Endothelial cell of umbilical vein (primary cell): Measurements from ENCODE around the gene SLC6A2. TPM values are rescaled to one million over a fixed set of nuclear protein-coding genes. Genes with fewer than 3 reads are reported as not detected.

ENCODE experiments used
- BruUV-seq: library from RNA; stranded (reverse); fragments of 400-500 nt; replicated peaks from 2 replicates; lab custom pipeline; 2021; lab: Mats Ljungman, UMichigan
- CTCF ChIA-PET: fragments of 300-600, 350-600 bp; sonication (Branson Sonifier 250); formaldehyde crosslinking; loops from one replicate; lab custom pipeline; 2021; ENCODE audit warnings: antibody characterized with exemption, inconsistent platforms; lab: Charles Lee
- POLR2A ChIA-PET: fragments of 300-600, 350-600 bp; sonication (Branson Sonifier 250); formaldehyde crosslinking; loops from one replicate; lab custom pipeline; 2021; ENCODE audit warnings: antibody characterized with exemption, inconsistent platforms; lab: Charles Lee
- DNase-seq: peaks from one replicate; pipeline ENCODE4 v3.0.0-alpha.2; 2011; ENCODE audit warnings: low read depth, low spot score
- FAIRE-seq: peaks from 2 replicates; lab custom pipeline; 2011; peaks lifted over from hg19 to GRCh38; lab: Jason Lieb, UNC
- H2AFZ ChIP-seq: 2 replicates; pipeline ENCODE4 v1.6.0; 2012; ENCODE audit warnings: low read depth, low read length, control low read depth, inconsistent platforms
- H3K27ac ChIP-seq: 2 replicates; pipeline ENCODE4 v1.5.1; 2011; ENCODE audit warnings: low read depth, mild to moderate bottlenecking, control low read depth, low read length, moderate library complexity; ENCODE audit not compliant: insufficient read depth
- H3K27me3 ChIP-seq, 2 experiments: 2 replicates each; pipeline versions ENCODE4 v1.6.0 to v1.6.1; 2011; ENCODE audit warnings: low read length in 2 of 2, mixed read lengths in 1 of 2; ENCODE audit not compliant: control insufficient read depth in 2 of 2, insufficient read depth in 2 of 2
- H3K36me3 ChIP-seq, 2 experiments: 2 replicates in 1 of 2; 3 replicates in 1 of 2; pipeline ENCODE4 v1.5.1; 2011; ENCODE audit warnings: low read length in 2 of 2, mild to moderate bottlenecking in 1 of 2, moderate library complexity in 1 of 2; ENCODE audit not compliant: control insufficient read depth in 2 of 2, insufficient read depth in 2 of 2; ENCODE audit errors: extremely low read depth in 1 of 2
- H3K4me1 ChIP-seq: 3 replicates; pipeline ENCODE4 v1.5.1; 2011; ENCODE audit warnings: mild to moderate bottlenecking, low read length; ENCODE audit not compliant: control insufficient read depth, insufficient read depth; ENCODE audit errors: extremely low read depth
- H3K4me2 ChIP-seq: 2 replicates; pipeline ENCODE4 v1.6.1; 2011; ENCODE audit warnings: low read length, control low read depth, mixed read lengths; ENCODE audit not compliant: insufficient read depth
- H3K4me3 ChIP-seq, 3 experiments: fragments of 200-600 bp in 1 of 3; sonication (generic), shearing (Covaris generic) in 1 of 3; replicated peaks in 1 of 3; 2 replicates each; pipeline ENCODE4 v1.5.1; 2011 to 2016; ENCODE audit warnings: control low read depth in 3 of 3, low read length in 3 of 3, mild to moderate bottlenecking in 2 of 3, inconsistent platforms in 1 of 3, low read depth in 1 of 3, moderate library complexity in 1 of 3; ENCODE audit not compliant: insufficient read depth in 1 of 3
- H3K79me2 ChIP-seq: 2 replicates; pipeline ENCODE4 v1.6.0; 2012; ENCODE audit warnings: low read length, inconsistent platforms; ENCODE audit not compliant: control insufficient read depth, insufficient read depth
- H3K9ac ChIP-seq: replicated peaks from 2 replicates; pipeline ENCODE3; 2011; ENCODE audit warnings: low read length, control low read depth; ENCODE audit not compliant: insufficient read depth; ENCODE audit errors: extremely low read depth
- H3K9me1 ChIP-seq: replicated peaks from 3 replicates; pipeline ENCODE4 v1.6.0; 2011; ENCODE audit warnings: mild to moderate bottlenecking, low read length; ENCODE audit not compliant: control insufficient read depth, insufficient read depth; ENCODE audit errors: extremely low read depth
- H3K9me3 ChIP-seq: replicated peaks from 2 replicates; pipeline ENCODE4 v1.5.1; 2012; ENCODE audit warnings: low read length, inconsistent platforms; ENCODE audit not compliant: control insufficient read depth, insufficient read depth
- H4K20me1 ChIP-seq: replicated peaks from 2 replicates; pipeline ENCODE3; 2011; ENCODE audit warnings: mild to moderate bottlenecking, low read length; ENCODE audit not compliant: control insufficient read depth, insufficient read depth; ENCODE audit errors: extremely low read depth
- EZH2 ChIP-seq: IDR thresholded peaks from 2 replicates; pipeline ENCODE4 v1.6.1; 2012; ENCODE audit warnings: borderline replicate concordance, low read depth, mild to moderate bottlenecking, moderate library complexity, low read length, inconsistent platforms; ENCODE audit not compliant: severe bottlenecking
- FOS ChIP-seq: IDR thresholded peaks from 2 replicates; pipeline ENCODE4 v1.6.1; 2011; ENCODE audit warnings: mild to moderate bottlenecking, low read length, moderate library complexity, borderline replicate concordance; ENCODE audit not compliant: insufficient read depth
- GATA2 ChIP-seq: IDR thresholded peaks from 2 replicates; pipeline ENCODE4 v1.7.0; 2011; ENCODE audit warnings: low read depth, mild to moderate bottlenecking, moderate library complexity, mixed read lengths, low read length; ENCODE audit not compliant: insufficient read length, insufficient read depth
- JUN ChIP-seq: IDR thresholded peaks from 2 replicates; pipeline ENCODE4 v1.6.1; 2011; ENCODE audit warnings: borderline replicate concordance, low read depth; ENCODE audit not compliant: insufficient read length, insufficient read depth
- MAX ChIP-seq: IDR thresholded peaks from 2 replicates; pipeline ENCODE4 v1.6.1; 2011; ENCODE audit not compliant: insufficient read depth, insufficient read length
- MYC ChIP-seq: IDR thresholded peaks from one replicate; pipeline ENCODE4 v1.6.1; 2011; ENCODE audit warnings: mild to moderate bottlenecking, low read depth, low read length
- POLR2A ChIP-seq: IDR thresholded peaks from 2 replicates; pipeline ENCODE4 v1.6.1; 2012; ENCODE audit warnings: low read depth, mild to moderate bottlenecking, control low read depth, low read length
- POLR2AphosphoS5 ChIP-seq: IDR thresholded peaks from 2 replicates; pipeline ENCODE4 v1.6.1; 2012; ENCODE audit warnings: low read depth, mild to moderate bottlenecking, control low read depth, low read length, moderate library complexity; ENCODE audit not compliant: insufficient read depth
- dilution Hi-C: fragments of 300-500 bp; cut with MboI; formaldehyde crosslinking; loops from one replicate; pipeline ENCODE4 v1.15.0; 2019; ENCODE audit warnings: low sequenced_read_pairs; ENCODE audit not compliant: extremely low pct_ligation_motif_present
- intact Hi-C: fragments of 100-400 bp; cut with micrococcal nuclease; formaldehyde crosslinking; loops from one replicate; pipeline ENCODE4 v1.10.0; 2022
- polyA plus RNA-seq, 4 experiments: library from polyadenylated mRNA; depleted of rRNA in 3 of 4; stranded (reverse) in 3 of 4; unstranded in 1 of 4; fragments of >200 nt; gene quantifications; 2 replicates each; pipeline versions ENCODE4 v1.2.1 to v1.2.3, GENCODE V29; 2011 to 2012; ENCODE audit warnings: missing spikeins in 1 of 4
- total RNA-seq: library from RNA; stranded (reverse); gene quantifications from 2 replicates; pipeline ENCODE4 v1.2.3, GENCODE V29; 2021
- TF ChIP-seq, protein P1 (sequence below), 2 donors: IDR thresholded peaks; 1 replicate in 1 of 2; 2 replicates in 1 of 2; pipeline ENCODE4 v1.5.1; 2011; ENCODE audit warnings: low read length in 2 of 2, mild to moderate bottlenecking in 2 of 2, moderate library complexity in 2 of 2, control low read depth in 1 of 2, inconsistent platforms in 1 of 2, low read depth in 1 of 2; ENCODE audit not compliant: insufficient read depth in 1 of 2; ENCODE audit errors: extremely low read depth in 1 of 2

SLC6A2 gene
- total and polyA plus RNA-seq, 2 donors (not counting 3 experiments of a cell fraction or from before 2014, with no cell fraction given): not detected

- H3K27ac ChIP-seq: no peak overlapping the region
- no peaks in the 10 kb centered on the region for H3K36me3 ChIP-seq
- POLR2A ChIA-PET: no interaction called here
- no TSS peak for BruUV-seq
- TF ChIP-seq POLR2AphosphoS5 (no peak), JUN (no peak), EZH2 (no peak), MYC (no peak), POLR2A (no peak), GATA2 (no peak), MAX (no peak), FOS (no peak)
- TF ChIP-seq, protein P1, sequence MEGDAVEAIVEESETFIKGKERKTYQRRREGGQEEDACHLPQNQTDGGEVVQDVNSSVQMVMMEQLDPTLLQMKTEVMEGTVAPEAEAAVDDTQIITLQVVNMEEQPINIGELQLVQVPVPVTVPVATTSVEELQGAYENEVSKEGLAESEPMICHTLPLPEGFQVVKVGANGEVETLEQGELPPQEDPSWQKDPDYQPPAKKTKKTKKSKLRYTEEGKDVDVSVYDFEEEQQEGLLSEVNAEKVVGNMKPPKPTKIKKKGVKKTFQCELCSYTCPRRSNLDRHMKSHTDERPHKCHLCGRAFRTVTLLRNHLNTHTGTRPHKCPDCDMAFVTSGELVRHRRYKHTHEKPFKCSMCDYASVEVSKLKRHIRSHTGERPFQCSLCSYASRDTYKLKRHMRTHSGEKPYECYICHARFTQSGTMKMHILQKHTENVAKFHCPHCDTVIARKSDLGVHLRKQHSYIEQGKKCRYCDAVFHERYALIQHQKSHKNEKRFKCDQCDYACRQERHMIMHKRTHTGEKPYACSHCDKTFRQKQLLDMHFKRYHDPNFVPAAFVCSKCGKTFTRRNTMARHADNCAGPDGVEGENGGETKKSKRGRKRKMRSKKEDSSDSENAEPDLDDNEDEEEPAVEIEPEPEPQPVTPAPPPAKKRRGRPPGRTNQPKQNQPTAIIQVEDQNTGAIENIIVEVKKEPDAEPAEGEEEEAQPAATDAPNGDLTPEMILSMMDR (IDR thresholded peaks at IDR 0.05; ENCODE audit: extremely low read depth in 1 of 2, insufficient read depth in 1 of 2, low read depth in 1 of 2, low read length in 2 of 2): no peak
- CTCF ChIA-PET: no interaction called here
- FAIRE-seq (no peak), DNase-seq (no peak)
- H4K20me1 ChIP-seq: no peaks in the 10 kb centered on the region
- no peak overlapping the region for H3K4me3 ChIP-seq
- no peak overlapping the region for H3K4me2 ChIP-seq
- H3K27me3 ChIP-seq: peaks cover 0 to 4% of the 10 kb centered on the region in 2 experiments
- no peak overlapping the region for H2AFZ ChIP-seq
- no peaks in the 10 kb centered on the region for H3K4me1 ChIP-seq
- no peaks in the 10 kb centered on the region for H3K9me3 ChIP-seq
- H3K9me1 ChIP-seq: no peaks in the 10 kb centered on the region
- H3K9ac ChIP-seq: no peak overlapping the region
- intact Hi-C loops: no loop called here
- H3K79me2 ChIP-seq: no peaks in the 10 kb centered on the region
- dilution Hi-C loops: no loop called here
Measured at GRCh38 chr16:55682086-55682485, 26.3 kb downstream of the SLC6A2 start.
